RWPE2 (cell line): ENCODE data around the gene FTO.

Source experiments
- ATAC-seq: fragments of 200-7000 bp; cut with Tn5 transposase; 3 replicates; pipeline ENCODE4 v1.9.1; 2021; ENCODE audit warnings: low read depth
- DNase-seq: peaks from one replicate; pipeline ENCODE4 v3.0.0-alpha.2; 2020; ENCODE audit warnings: low spot score
- H3K27ac ChIP-seq: fragments of 450-650 bp; 2 replicates; pipeline ENCODE4 v1.5.1; 2017; ENCODE audit warnings: mild to moderate bottlenecking; ENCODE audit not compliant: poor library complexity, severe bottlenecking
- H3K27me3 ChIP-seq: fragments of 250-450 bp; sonication (Bioruptor Pico); 2 replicates; pipeline ENCODE4 v1.5.1; 2021; ENCODE audit warnings: mild to moderate bottlenecking, moderate library complexity; ENCODE audit not compliant: insufficient read depth, poor library complexity, severe bottlenecking
- H3K36me3 ChIP-seq: fragments of 250-450 bp; sonication (Bioruptor Pico); 2 replicates; pipeline ENCODE4 v1.5.1; 2020; ENCODE audit warnings: low read depth, mild to moderate bottlenecking, moderate library complexity
- H3K4me1 ChIP-seq: fragments of 250-450 bp; sonication (Bioruptor Pico); 2 replicates; pipeline ENCODE4 v1.5.1; 2021; ENCODE audit warnings: mild to moderate bottlenecking, moderate library complexity; ENCODE audit not compliant: insufficient read depth, poor library complexity, severe bottlenecking
- H3K4me3 ChIP-seq: fragments of 250-450 bp; sonication (Bioruptor Pico); 2 replicates; pipeline ENCODE4 v1.5.1; 2021; ENCODE audit warnings: mild to moderate bottlenecking, moderate library complexity; ENCODE audit not compliant: severe bottlenecking
- H3K9me3 ChIP-seq: fragments of 250-450 bp; sonication (Bioruptor Pico); 2 replicates; pipeline ENCODE4 v1.5.1; 2021; ENCODE audit warnings: mild to moderate bottlenecking, moderate library complexity; ENCODE audit not compliant: severe bottlenecking
- CTCF ChIP-seq: fragments of 450-650 bp; IDR thresholded peaks from one replicate; pipeline ENCODE4 v1.5.1; 2017; ENCODE audit warnings: mild to moderate bottlenecking, moderate library complexity; ENCODE audit not compliant: poor library complexity, severe bottlenecking

FTO gene

GRCh38 chr16:53846971-53847370 lies 143.0 kb downstream of the FTO start:
- no peak for ATAC-seq
- H3K4me1 ChIP-seq, result no peaks in the 10 kb centered on the region

GRCh38 chr16:53848277-53848942 lies 144.5 kb downstream of the FTO start:
- no peaks in the 10 kb centered on the region for H3K27me3 ChIP-seq
- TF ChIP-seq CTCF, result no peak
- H3K4me3 ChIP-seq, result no peak overlapping the region
- DNase-seq (no peak), ATAC-seq (no peak)
- H3K4me1 ChIP-seq, result no peaks in the 10 kb centered on the region
- no peaks in the 10 kb centered on the region for H3K9me3 ChIP-seq
- no peak overlapping the region for H3K27ac ChIP-seq
- no peaks in the 10 kb centered on the region for H3K36me3 ChIP-seq

More at GRCh38 chr16:53846971-53847370, 143.0 kb downstream of the FTO start:
- Histone ChIP-seq H3K36me3 (no peaks in the 10 kb centered on the region), H3K4me3 (no peak overlapping the region), H3K27ac (no peak overlapping the region), H3K9me3 (no peaks in the 10 kb centered on the region), H3K27me3 (no peaks in the 10 kb centered on the region)
- no peak for DNase-seq
- no peak for TF ChIP-seq CTCF

GRCh38 chr16:53848950-53849349 lies 145.0 kb downstream of the FTO start:
- Histone ChIP-seq H3K9me3 (no peaks in the 10 kb centered on the region), H3K4me3 (no peak overlapping the region), H3K36me3 (peaks cover 3% of the 10 kb centered on the region; the same call in 1 of the 2 replicates), H3K27ac (no peak overlapping the region), H3K27me3 (no peaks in the 10 kb centered on the region), H3K4me1 (no peaks in the 10 kb centered on the region)
- no peak for ATAC-seq
- no peak for TF ChIP-seq CTCF
- DNase-seq, result no peak

GRCh38 chr16:53849585-53849984 lies 145.6 kb downstream of the FTO start:
- DNase-seq, result no peak
- Histone ChIP-seq H3K4me1 (no peaks in the 10 kb centered on the region), H3K4me3 (no peak overlapping the region), H3K27me3 (no peaks in the 10 kb centered on the region), H3K36me3 (peaks cover 3% of the 10 kb centered on the region; the same call in 1 of the 2 replicates), H3K27ac (no peak overlapping the region), H3K9me3 (no peaks in the 10 kb centered on the region)
- no peak for TF ChIP-seq CTCF
- no peak for ATAC-seq

- peaks cover 3% of the 10 kb centered on the region; the same call in 1 of the 2 replicates for H3K36me3 ChIP-seq
- no peaks in the 10 kb centered on the region for H3K9me3 ChIP-seq
- no peak overlapping the region for H3K27ac ChIP-seq
- ATAC-seq, result no peak
- H3K4me3 ChIP-seq, result no peak overlapping the region
- no peak for TF ChIP-seq CTCF
- no peaks in the 10 kb centered on the region for H3K4me1 ChIP-seq
- H3K27me3 ChIP-seq, result no peaks in the 10 kb centered on the region
- DNase-seq, result no peak
Measured at GRCh38 chr16:53849994-53850393, 146.0 kb downstream of the FTO start.
